PFSK-1 (cell line): ENCODE measurements around the gene ABCC4.

ENCODE experiments used
- FOXP2 ChIP-seq: optimal IDR thresholded peaks from 2 replicates; pipeline ENCODE3; 2011; ENCODE audit warnings: borderline replicate concordance, control low read depth, inconsistent platforms; ENCODE audit not compliant: insufficient read depth; ENCODE audit errors: extremely low read length, extremely low read depth
- POLR2AphosphoS5 ChIP-seq: IDR thresholded peaks from 2 replicates; pipeline ENCODE4 v1.6.1; 2012; ENCODE audit warnings: low read depth, mild to moderate bottlenecking, control low read depth, low read length, moderate library complexity
- REST ChIP-seq, 2 experiments: IDR thresholded peaks; 2 replicates each; pipeline versions ENCODE4 v1.6.1 to v1.8.0; 2011 to 2012; ENCODE audit warnings: low read depth in 2 of 2, low read length in 2 of 2, control low read depth in 1 of 2, inconsistent platforms in 1 of 2, mild to moderate bottlenecking in 1 of 2, moderate library complexity in 1 of 2; ENCODE audit not compliant: insufficient read depth in 1 of 2
- SIN3A ChIP-seq: IDR thresholded peaks from 2 replicates; pipeline ENCODE4 v1.6.1; 2012; ENCODE audit warnings: mild to moderate bottlenecking, low read length, moderate library complexity, borderline replicate concordance; ENCODE audit not compliant: insufficient read depth
- TAF1 ChIP-seq: IDR thresholded peaks from 2 replicates; pipeline ENCODE4 v1.6.1; 2012; ENCODE audit warnings: low read length, control low read depth, borderline replicate concordance; ENCODE audit not compliant: insufficient read depth

Gene ABCC4

DNA sequence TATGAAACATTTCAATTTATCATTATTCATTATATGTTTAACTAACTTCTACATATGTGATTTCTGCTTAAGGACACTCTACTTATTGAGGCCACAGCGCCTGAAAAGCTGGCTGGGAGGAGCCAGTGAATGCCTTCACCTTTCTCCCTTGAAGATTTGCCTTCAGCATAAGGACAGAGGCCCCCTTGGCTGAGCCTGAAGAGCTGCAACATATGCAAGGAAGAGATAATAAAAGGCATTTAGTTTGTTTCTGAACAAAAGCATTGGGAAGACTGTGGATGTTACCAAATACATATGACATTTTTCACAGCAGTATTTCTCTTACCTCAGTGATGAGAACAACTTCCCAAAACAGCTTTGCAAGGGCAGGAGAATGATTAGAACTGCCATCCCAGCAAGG lies 92.1 kb downstream of the ABCC4 start:
- TF ChIP-seq SIN3A (no peak), REST (IDR thresholded peaks at IDR 0.05; ENCODE audit: insufficient read depth in 1 of 2, low read depth in 2 of 2, low read length in 2 of 2) (no peak), FOXP2 (no peak), TAF1 (no peak), POLR2AphosphoS5 (no peak)

DNA sequence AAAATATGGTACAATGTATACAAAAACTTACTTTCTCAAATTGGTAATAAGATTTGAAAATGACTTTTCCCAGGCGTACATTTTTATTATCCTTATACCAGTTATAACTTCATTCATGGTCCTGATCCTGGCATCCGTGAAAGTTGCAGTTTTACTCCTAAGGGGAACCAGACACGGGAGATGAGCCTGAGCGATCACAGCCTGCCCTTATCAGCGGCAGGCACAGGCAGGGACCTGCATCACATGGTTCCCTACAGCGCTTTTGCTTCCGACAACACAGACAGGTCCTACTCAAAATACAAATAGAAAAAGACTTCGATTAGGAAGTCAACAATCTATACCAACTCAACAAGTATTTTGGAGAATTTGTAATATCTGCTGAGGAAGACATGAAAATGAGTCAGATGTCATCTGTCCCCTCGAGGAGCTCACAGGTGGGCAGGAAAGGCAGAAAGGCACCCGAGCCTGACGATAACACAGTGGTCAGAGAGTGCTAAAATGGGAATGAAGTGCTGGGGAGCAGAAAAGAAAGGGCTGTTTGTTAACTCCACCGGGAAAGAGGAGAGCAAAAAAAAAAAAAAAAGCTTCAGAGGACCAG lies 93.4 kb downstream of the ABCC4 start:
- TF ChIP-seq TAF1: no peak
- TF ChIP-seq REST (IDR thresholded peaks at IDR 0.05; ENCODE audit: insufficient read depth in 1 of 2, low read depth in 2 of 2, low read length in 2 of 2): no peak
- TF ChIP-seq SIN3A: no peak
- TF ChIP-seq FOXP2: no peak
- TF ChIP-seq POLR2AphosphoS5: no peak

DNA sequence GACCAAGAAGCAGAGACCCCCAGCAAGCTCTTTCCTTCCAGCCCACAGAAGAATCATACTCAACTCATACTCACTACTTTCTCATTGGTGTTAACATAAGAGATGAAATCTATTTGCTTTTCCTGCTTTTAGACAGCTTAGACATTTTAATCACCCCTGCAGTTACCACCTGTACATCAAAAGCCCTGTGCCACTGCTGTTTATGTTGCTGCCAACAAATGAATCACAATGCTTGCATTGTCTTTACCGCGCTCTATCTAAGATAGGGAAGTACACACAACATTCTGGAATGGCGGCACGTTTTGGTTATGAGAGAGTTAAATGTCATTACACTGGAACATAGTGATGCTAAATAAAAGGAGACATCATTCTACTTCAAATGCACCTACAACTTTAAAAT lies 95.1 kb downstream of the ABCC4 start:
- TF ChIP-seq POLR2AphosphoS5: no peak
- no peak for TF ChIP-seq REST (IDR thresholded peaks at IDR 0.05; ENCODE audit: insufficient read depth in 1 of 2, low read depth in 2 of 2, low read length in 2 of 2)
- no peak for TF ChIP-seq FOXP2
- TF ChIP-seq TAF1: no peak
- TF ChIP-seq SIN3A: no peak

DNA sequence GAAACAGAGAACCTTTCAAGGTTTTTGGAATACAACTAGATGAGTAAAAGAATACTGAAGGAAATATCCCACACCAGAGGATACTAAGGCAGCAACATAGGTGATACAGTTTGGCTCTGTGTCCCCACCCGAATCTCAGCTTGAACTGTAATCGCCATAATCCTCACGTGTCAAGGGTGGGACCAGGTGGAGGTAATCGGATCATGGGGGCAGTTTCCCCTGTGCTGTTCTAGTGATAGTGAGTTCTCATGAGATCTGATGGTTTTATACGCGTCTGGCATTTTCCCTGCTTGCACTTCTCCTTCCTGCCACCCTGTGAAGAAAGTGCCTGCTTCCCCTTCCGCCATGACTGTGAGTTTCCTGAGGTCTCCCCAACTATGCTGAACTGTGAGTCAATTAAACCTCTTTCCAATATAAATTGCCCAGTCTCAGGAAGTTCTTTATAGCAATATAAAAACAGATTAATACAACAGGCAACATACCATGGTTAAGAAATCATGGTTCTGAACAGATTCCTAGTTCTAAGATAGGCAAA lies 97.0 kb downstream of the ABCC4 start:
- TF ChIP-seq TAF1 (no peak), REST (IDR thresholded peaks at IDR 0.05; ENCODE audit: insufficient read depth in 1 of 2, low read depth in 2 of 2, low read length in 2 of 2) (no peak), SIN3A (no peak), POLR2AphosphoS5 (no peak), FOXP2 (no peak)
